A673 (cell line): ENCODE results near the gene MEP1A.

ENCODE experiments used
- EZH2 ChIP-seq: fragments of 200-600 bp; sonication (generic); IDR thresholded peaks from 2 replicates; pipeline ENCODE4 v1.6.1; 2017; ENCODE audit warnings: borderline replicate concordance, low read depth, mild to moderate bottlenecking, mixed read lengths, antibody characterized with exemption, low read length; ENCODE audit not compliant: poor library complexity, severe bottlenecking
- TF ChIP-seq, protein P1 (sequence below): fragments of 300-800, 200-600 bp; sonication (generic); conservative IDR thresholded peaks from 2 replicates; pipeline ENCODE4 v1.5.1; 2017; ENCODE audit warnings: low read depth, mild to moderate bottlenecking, antibody characterized with exemption, low read length, moderate library complexity, mixed read lengths

DNA sequence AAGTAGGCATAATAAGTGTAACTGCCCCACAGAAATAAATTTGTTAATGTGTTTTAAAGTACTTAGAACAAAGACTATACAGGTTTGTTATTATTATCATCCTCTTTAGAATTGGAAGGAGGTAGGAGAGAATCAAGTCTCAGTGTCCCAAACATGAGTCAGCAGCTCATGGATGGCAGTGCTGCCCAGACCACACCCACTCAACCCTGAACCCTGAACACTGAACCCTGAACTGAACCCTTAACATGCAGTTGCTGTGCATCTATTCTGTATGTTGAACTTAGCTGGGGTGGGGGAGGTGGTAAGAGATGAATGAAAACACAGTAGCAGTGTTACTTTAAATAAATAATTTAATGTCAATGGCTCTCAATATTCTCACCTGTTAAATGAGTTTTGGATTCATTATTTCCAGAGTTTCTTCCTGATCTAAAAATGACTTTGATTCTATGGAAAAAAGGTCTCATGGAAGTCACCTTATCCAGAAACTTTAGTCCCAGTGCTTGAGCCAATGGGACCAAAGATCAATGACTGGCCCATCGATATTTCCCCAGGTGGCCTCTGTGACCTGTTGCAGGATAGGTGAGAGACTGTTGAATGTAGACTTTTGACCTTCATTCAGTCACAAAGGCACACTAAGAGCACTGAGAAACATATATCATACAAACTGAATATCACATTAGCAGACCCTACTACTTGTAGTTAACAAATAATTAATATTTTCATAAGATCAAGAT is 49.6 kb upstream of the MEP1A start:
- TF ChIP-seq, protein P1, sequence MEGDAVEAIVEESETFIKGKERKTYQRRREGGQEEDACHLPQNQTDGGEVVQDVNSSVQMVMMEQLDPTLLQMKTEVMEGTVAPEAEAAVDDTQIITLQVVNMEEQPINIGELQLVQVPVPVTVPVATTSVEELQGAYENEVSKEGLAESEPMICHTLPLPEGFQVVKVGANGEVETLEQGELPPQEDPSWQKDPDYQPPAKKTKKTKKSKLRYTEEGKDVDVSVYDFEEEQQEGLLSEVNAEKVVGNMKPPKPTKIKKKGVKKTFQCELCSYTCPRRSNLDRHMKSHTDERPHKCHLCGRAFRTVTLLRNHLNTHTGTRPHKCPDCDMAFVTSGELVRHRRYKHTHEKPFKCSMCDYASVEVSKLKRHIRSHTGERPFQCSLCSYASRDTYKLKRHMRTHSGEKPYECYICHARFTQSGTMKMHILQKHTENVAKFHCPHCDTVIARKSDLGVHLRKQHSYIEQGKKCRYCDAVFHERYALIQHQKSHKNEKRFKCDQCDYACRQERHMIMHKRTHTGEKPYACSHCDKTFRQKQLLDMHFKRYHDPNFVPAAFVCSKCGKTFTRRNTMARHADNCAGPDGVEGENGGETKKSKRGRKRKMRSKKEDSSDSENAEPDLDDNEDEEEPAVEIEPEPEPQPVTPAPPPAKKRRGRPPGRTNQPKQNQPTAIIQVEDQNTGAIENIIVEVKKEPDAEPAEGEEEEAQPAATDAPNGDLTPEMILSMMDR: no peak
- TF ChIP-seq EZH2: no peak
